GM06990 (cell line): ENCODE results near the gene PRRC2B.
A peak's percentile ranks its signal among the peaks of the same experiment; 100 is the strongest.

Source experiments
- DNase-seq: peaks from one replicate; pipeline ENCODE4 v3.0.0-alpha.2; 2011; ENCODE audit not compliant: insufficient read length; ENCODE audit errors: extremely low read depth
- H3K27me3 ChIP-seq: replicated peaks from 2 replicates; pipeline ENCODE4 v1.6.0; 2011; ENCODE audit warnings: low read length; ENCODE audit not compliant: control insufficient read depth, insufficient read depth
- H3K36me3 ChIP-seq: 2 replicates; pipeline ENCODE4 v1.5.1; 2011; ENCODE audit warnings: low read length; ENCODE audit not compliant: control insufficient read depth, insufficient read depth
- H3K4me3 ChIP-seq: replicated peaks from 2 replicates; pipeline ENCODE4 v1.5.1; 2011; ENCODE audit warnings: low read depth, mild to moderate bottlenecking, control low read depth, low read length
- TF ChIP-seq, protein P1 (sequence below): IDR thresholded peaks from 2 replicates; pipeline ENCODE4 v1.5.1; 2011; ENCODE audit warnings: low read length, control low read depth, mild to moderate bottlenecking, inconsistent platforms; ENCODE audit not compliant: insufficient read depth, poor library complexity, severe bottlenecking

Gene PRRC2B

DNA sequence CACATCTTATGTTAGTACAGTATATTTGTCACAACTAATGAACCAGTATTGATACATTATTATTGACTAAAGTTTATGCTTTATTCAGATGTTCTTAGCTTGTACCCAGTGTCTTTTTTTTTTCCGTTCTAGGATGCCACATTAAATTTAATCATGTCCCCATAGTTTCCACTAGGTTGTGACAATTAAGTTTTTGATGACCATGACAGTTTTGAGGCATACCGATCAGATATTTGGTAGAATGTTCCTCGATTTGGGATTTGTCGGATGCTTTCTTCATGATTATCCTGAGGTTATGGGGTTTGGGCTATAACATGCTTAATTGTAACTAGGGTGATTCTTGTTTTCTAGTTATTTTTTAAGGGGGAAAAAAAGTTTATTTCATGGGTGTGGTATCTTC is 22.6 kb downstream of the PRRC2B start:
- DNase-seq: no peak
- H3K4me3 ChIP-seq: no peak overlapping the region
- peaks cover 5% of the 10 kb centered on the region for H3K36me3 ChIP-seq

DNA sequence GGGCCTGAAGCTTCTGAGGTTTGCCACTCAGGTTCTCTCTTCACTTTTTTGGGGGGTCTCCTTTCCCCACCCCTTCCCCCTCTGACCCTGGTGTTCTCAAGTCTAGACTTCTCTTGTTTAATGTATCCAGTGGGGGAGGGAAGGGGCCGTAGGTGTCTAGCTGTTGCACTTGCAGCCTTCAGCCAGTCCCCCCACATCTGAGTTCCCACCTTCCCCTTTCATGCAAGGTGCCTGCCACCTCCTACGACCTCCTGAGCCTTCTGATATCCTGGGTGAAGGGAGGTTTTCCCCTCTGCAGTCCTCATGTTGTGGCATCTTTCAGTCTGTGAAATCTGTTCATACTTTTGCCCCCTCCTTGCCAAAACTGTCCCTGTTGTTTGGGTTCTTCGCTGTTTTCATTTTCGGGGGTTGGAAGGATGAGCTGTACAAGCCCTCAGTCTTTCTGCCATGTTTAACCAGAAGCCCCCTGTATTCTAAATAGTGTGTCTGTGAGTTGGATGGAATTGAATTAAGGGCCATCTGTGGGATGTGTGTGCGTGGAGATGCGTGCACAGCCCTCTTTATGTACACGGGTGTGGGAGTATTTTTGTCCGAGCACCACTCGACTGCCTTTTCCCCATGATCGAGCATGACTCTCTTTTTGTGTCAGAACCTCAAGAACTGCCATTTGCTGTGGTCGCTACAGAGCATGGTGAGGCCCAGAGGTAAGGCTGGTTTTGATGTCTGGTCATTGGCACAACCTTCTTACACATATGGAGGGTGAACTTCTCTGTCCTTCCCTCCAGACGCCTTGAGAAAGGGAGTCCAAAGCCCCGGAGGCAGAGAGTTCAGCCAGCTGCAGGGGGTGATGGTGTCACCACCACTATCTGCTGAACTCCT is 23.6 kb downstream of the PRRC2B start:
- TF ChIP-seq, protein P1, sequence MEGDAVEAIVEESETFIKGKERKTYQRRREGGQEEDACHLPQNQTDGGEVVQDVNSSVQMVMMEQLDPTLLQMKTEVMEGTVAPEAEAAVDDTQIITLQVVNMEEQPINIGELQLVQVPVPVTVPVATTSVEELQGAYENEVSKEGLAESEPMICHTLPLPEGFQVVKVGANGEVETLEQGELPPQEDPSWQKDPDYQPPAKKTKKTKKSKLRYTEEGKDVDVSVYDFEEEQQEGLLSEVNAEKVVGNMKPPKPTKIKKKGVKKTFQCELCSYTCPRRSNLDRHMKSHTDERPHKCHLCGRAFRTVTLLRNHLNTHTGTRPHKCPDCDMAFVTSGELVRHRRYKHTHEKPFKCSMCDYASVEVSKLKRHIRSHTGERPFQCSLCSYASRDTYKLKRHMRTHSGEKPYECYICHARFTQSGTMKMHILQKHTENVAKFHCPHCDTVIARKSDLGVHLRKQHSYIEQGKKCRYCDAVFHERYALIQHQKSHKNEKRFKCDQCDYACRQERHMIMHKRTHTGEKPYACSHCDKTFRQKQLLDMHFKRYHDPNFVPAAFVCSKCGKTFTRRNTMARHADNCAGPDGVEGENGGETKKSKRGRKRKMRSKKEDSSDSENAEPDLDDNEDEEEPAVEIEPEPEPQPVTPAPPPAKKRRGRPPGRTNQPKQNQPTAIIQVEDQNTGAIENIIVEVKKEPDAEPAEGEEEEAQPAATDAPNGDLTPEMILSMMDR: no peak
- Histone ChIP-seq H3K36me3 (peaks cover 8% of the 10 kb centered on the region), H3K4me3 (peak overlapping the region; percentile 46), H3K27me3 (no peaks in the 10 kb centered on the region)
- no peak for DNase-seq

More for the DNA sequence above, 22.6 kb downstream of the PRRC2B start:
- no peaks in the 10 kb centered on the region for H3K27me3 ChIP-seq
- TF ChIP-seq, protein P1: no peak

DNA sequence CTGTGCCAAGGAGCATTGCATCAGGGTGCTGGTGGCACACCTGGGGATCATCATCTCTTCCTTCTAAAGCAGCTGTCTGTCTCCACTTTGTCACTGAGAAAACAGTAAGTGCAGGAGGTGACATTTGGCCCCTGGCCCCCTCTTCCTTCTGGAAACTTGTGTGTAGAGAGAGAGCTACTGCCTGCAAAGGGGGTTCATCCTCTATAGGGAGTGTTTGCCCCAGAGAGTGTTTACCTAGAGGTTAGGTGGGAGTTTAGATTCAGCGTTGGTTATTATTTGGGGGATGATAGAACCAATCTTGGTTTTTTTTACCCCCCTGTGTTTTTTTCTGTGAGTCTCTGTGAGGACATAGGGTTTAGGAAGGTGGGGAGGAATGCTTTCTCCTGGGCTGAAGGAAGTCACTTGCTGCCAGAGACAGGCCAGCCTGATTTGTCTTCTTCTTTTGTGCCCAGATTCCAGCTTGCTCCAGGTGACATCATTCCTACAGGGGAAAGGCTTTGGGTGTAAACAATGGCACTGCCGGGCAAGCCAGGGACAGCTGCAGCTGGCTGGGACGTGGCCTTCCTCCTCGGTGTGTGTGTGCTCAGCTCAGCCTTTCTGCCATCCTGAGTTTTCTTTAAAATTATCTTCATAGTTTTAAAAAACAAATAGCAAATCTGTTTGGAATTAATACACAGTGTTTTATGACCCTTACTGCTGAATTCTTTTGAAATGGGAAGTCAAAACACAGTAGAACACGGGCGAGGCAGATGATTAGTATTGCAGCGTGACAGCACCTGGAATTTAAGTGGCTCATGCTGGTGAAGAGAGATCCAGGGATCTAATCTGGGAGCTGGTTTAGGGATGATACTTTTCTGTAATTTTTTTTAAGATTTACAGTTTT is 24.5 kb downstream of the PRRC2B start:
- peaks cover 6% of the 10 kb centered on the region for H3K36me3 ChIP-seq
- peak overlapping the region; percentile 46; the same call in 1 of the 2 replicates for H3K4me3 ChIP-seq
- H3K27me3 ChIP-seq: no peaks in the 10 kb centered on the region
- DNase-seq: no peak
- TF ChIP-seq, protein P1: no peak

DNA sequence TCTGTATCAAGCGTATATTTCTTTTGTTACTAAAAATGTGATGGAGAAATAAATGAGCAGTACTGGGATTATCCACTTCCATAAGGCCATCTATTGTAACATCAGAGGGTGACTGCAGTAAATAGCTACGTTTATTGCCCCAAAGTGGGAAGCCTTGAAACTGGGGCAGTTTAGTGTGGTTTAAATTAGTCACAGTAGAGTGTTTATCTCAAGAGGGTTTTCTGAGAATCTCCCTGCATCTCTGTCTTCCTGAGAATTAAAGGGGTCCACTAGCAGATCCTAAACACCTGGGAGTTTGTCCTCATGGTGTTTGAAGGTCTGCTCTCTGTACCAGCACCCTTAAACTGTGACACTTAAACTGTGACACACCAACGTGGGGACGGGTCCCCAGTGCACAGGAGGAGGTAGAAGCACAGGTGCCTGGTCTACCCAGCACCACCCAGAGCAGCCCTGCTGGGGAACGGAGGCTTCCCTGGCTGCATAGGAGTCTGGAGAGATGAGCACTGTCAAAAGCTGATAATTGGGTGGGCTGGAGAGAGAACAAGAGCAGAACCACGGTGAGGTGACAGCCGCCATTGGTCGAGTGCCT is 25.2 kb downstream of the PRRC2B start:
- H3K36me3 ChIP-seq: peaks cover 6% of the 10 kb centered on the region
- TF ChIP-seq, protein P1: no peak
- DNase-seq: no peak
- no peak overlapping the region for H3K4me3 ChIP-seq
- no peaks in the 10 kb centered on the region for H3K27me3 ChIP-seq

DNA sequence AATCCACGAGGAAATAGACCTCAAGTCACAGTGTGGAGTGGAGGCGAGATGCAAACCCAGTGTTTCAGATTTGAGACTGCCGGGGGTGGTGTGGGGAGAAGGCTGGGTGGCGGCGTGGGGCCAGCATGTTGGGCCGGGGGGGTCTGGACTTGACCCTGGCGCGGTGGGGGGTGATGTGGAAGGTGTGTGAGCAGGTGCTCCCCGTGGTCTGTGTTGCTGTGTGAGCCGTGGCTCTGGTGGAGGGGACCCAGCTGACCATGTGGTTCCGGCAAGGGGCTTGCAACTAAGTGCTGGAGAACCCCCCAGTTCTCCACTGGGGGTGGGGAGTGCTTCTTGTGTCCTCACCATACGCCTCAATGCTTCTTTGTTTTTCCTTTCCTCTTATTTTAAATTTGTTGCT is 25.8 kb downstream of the PRRC2B start:
- Histone ChIP-seq H3K4me3 (no peak overlapping the region), H3K27me3 (no peaks in the 10 kb centered on the region), H3K36me3 (peaks cover 6% of the 10 kb centered on the region)
- TF ChIP-seq, protein P1: no peak
- no peak for DNase-seq
